Coronary artery (tissue), 2 donors: ENCODE results near the gene C13orf46.

ENCODE experiments used
- DNase-seq: peaks from one replicate; pipeline ENCODE4 v3.0.0-alpha.2; 2017; ENCODE audit warnings: low spot score
- H3K27ac ChIP-seq, 2 donors: fragments of 200-600 bp; sonication (generic); one replicate each; pipeline ENCODE4 v1.5.1; 2016 to 2019
- H3K4me3 ChIP-seq: fragments of 200-600 bp; sonication (generic); 2 replicates; pipeline ENCODE4 v1.5.1; 2016; ENCODE audit warnings: mild to moderate bottlenecking, moderate library complexity
- CTCF ChIP-seq: fragments of 200-600 bp; sonication (generic); IDR thresholded peaks from one replicate; pipeline ENCODE4 v1.5.1; 2019; ENCODE audit warnings: antibody characterized with exemption

Gene C13orf46

GRCh38 chr13:113967729-113968462, 6.0 kb downstream of the C13orf46 start:
- no peak overlapping the region for H3K27ac ChIP-seq
- TF ChIP-seq CTCF, result no peak
- no peak overlapping the region for H3K4me3 ChIP-seq
- no peak for DNase-seq

DNA sequence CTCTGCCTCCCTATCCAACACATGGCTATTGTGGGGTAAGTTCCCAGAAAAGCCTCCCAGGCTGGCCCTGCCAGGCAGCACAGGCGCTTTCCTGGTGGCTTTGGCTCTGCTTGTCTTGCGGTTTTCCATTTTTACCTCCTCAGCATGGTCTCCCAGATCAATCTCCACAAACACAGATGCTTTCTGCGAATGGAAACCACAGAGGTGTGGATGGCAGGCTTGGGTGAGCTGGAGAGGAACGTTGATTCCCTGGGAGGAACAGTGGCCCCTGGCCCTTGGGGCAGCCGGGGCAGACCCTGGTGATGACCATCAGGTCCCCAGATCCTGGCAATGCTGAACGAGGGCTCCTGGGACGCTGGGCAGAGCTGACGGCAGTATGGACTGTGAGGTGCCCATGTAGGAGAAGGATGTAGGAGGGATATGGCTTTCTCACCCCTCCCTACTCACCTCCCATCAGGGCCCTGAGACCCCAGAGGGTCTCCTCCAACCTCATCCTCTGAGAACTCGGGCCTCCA, 6.6 kb downstream of the C13orf46 start:
- H3K4me3 ChIP-seq, result no peak overlapping the region
- no peak overlapping the region for H3K27ac ChIP-seq
- no peak for TF ChIP-seq CTCF
- no peak for DNase-seq

DNA sequence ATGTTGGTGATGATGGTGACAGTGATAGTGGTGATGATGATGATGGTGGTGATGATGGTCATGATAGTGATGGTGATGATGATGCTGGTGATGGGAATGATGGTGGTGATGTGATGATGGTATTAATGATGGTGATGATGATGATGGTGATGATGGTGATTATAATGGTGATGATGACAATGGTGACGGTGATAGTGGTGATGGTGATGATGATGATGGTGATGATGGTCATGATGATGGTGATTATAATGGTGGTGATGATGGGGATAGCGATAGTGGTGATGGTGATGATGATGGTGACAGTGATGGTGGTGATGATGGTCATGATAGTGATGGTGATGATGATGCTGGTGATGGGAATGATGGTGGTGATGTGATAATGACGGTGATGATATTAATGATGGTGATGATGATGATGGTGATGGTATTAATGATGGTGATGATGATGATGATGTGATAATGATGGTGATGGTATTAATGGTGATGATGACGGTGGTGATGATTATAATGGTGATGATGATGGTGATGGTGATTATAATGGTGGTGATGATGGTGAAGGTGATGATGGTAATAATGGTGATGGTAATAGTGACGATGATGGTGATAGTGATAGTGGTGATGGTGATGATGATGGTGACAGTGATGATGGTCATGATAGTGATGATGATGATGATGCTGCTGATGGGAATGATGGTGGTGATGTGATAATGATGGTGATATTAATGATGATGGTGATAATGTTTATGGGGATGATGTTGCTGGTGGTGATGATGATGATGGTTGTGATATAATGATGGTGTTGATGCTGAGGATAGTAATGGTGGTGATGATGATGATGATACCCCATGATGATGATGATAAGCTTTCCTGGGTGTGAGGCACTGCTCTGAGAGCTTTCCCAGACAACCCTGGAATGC, 7.7 kb downstream of the C13orf46 start:
- TF ChIP-seq CTCF, result no peak
- DNase-seq, result no peak

DNA sequence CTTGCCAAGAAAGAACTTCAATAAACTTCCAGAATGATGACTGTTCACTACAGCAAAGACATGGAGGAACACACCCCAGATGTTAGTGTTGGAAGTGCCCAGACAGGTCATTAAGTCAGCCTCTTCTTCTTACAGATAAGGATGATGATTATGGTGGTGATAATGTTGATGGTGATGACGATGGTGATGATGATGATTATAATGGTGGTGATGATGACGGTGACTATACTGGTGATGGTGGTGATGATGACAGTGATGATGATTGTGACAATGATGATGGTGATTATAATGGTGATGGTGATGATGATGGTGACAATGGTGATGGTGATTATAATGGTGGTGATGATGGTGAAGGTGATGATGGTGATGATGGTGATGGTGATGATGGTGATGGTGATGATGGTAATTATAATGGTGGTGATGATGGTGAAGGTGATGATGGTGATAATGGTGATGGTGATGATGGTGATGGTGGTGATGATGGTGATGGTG, 8.4 kb downstream of the C13orf46 start:
- TF ChIP-seq CTCF, result no peak
- Histone ChIP-seq H3K4me3 (no peak overlapping the region), H3K27ac (no peak overlapping the region)
- DNase-seq, result no peak

More for the DNA sequence above, 7.7 kb downstream of the C13orf46 start:
- Histone ChIP-seq H3K4me3 (no peak overlapping the region), H3K27ac (no peak overlapping the region)

DNA sequence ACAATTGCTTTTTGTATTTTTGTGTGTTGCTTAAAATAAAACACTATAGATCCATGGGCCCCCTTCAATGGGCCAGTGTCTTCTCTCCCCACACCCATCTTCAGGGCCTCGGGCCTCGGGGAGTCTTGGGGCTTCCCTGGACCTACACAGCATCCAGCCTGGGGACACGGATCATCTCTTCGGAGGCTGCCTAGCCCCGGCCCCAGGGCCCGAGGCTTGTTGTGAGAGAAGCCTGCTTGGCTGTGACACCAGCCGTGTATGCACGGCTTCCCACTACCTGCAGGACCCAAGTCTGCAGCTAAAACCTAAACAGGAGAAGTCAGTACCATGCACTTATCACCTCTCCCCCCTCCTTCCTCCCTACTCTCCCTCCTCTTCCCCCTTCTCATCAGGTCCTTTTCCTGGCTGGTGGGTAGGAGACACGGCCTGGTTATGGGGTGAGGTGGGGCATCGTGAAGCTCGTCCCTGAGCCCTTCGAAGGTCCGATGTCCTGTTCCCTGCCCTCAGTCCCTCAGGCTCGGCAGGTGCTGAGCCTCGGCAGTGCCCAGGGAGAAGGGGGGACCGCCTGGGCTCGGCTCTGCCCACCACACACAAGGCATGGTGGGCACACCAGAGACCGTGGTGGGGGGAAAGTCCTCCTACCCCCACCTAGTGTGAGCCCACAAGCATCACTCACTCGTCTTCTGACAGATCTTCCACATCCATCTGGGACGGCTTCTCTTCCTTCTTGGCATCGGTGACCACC, 9.5 kb downstream of the C13orf46 start:
- DNase-seq, result no peak
- H3K4me3 ChIP-seq, result no peak overlapping the region
- no peak overlapping the region for H3K27ac ChIP-seq
- no peak for TF ChIP-seq CTCF

DNA sequence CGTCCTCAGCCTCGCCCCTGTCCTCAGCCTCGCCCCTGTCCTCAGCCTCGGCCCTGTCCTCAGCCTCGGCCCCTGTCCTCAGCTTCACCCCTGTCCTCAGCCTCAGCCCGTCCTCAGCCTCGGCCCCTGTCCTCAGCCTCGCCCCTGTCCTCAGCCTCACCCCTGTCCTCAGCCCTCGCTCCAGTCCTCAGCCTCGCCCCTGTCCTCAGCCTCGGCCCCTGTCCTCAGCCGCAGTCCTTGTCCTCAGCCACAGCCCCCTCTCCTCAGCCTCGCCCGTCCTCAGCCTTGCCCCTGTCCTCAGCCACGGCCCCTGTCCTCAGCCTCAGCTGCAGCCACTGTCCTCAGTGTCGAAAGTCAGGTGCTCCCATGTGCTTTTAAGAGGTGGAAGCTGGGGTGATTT, 10.5 kb downstream of the C13orf46 start:
- Histone ChIP-seq H3K27ac (no peak overlapping the region), H3K4me3 (no peak overlapping the region)
- TF ChIP-seq CTCF, result no peak
- no peak for DNase-seq
